Measurements from ENCODE around the gene ABCC2.
"Not testable (repeated sequence)": the region's sequence is repeated elsewhere in the genome, so short reads cannot be mapped to it uniquely, and the experiment has no call there.

ABCC2 gene

DNA sequence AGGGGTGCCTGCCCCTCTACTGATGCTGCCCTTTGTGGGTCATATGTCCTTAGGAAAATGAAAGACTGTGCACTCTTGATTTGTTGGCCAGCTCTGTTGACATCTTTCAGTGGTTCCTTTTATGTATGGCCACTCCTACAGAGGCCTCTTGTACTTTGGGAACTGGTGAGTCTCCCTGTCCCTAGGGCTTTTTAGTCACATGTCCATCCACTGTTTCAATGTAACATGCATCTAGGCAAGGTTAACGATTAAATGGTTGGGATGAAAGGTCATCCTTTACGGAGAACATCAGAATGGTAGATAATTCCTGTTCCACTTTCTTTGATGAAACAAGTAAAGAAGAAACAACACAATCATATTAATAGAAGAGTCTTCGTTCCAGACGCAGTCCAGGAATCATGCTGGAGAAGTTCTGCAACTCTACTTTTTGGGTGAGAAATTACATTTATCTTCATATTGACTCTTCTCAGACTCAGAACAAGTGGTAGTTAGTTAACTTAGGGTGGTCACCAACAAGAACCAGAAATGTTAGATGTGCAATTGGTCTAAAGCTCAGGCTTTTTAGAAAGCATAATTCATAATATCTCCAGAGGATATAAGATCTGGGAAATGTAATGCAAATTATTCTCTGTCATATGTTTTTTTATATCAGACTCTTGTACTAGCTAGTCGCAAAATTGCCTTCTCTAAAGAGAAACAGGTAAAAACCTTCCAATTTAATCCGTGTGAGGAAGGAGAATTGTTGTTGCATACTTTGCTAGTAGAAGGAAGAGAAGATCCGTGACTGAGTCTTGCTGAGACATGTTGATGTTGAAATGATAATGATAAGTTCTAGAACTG, at the start of gene ABCC2:
Gene ABCC2, plus strand, starts transcription at position 194 of the 840 bp plus-strand sequence. Its CDS starts 205 bp downstream, at position 399.
- in situ Hi-C loops (cut with HindIII; ENCODE audit: low pct_ligation_motif_present, low pct_unique_long_range_greater_than_20kb, low sequenced_read_pairs) = no loop called here
- DNase-seq = no peak

DNA sequence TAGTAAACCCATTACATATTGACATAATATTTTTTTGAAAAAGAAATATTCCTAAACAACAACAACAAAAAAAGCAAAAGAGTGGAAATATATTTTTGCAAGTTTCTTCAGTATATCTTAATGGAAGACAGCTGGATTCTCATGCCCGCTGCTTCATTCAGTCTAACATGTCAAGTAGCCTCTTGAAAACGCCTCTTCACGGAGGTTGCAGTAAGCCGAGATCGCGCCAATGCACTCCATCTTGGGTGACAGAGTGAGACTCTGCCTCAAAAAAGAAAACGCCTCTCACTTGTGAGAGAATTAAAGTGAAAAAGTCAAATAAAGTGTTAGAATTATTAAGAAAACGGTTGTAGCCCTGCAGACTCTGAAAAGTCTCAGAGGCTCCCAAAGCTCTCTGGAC, 49.1 kb upstream of the ABCC2 start:
- in situ Hi-C loops (cut with HindIII; ENCODE audit: low pct_ligation_motif_present, low pct_unique_long_range_greater_than_20kb, low sequenced_read_pairs) = no loop called here
- DNase-seq = no peak

- in situ Hi-C loops (cut with HindIII; ENCODE audit: low pct_ligation_motif_present, low pct_unique_long_range_greater_than_20kb, low sequenced_read_pairs); DNase-seq: not testable (repeated sequence)
Observed at GRCh38 chr10:99734111-99734510, 48.3 kb upstream of the ABCC2 start.

DNA sequence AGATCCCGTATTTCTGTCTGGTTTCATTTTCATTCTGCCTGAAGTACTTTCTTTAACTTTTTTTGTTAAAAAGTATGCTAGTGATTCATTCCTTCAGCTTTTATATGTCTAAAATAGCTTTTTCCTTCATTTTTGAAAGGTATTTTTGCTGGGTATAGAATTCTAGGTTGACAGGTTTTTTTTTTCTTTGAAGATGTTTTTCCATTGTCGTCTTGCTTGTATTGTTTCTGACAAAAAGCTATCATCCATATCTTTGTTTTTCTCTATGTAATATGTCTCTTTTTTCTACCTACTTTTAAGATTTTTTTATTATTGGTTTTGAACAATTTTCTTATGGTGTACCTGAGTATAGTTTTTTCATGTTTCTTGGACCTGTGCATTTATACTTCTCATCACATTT, 42.2 kb upstream of the ABCC2 start:
- in situ Hi-C loops (cut with HindIII; ENCODE audit: low pct_ligation_motif_present, low pct_unique_long_range_greater_than_20kb, low sequenced_read_pairs) = no loop called here

GRCh38 chr10:99740933-99741559, 41.4 kb upstream of the ABCC2 start:
- DNase-seq = no peak
- in situ Hi-C loops (cut with HindIII; ENCODE audit: low pct_ligation_motif_present, low pct_unique_long_range_greater_than_20kb, low sequenced_read_pairs) = no loop called here

More for the DNA sequence above, 42.2 kb upstream of the ABCC2 start:
- peak; percentile 17 for DNase-seq

GRCh38 chr10:99742254-99742653, 40.2 kb upstream of the ABCC2 start:
- DNase-seq = no peak
- in situ Hi-C loops (cut with HindIII; ENCODE audit: low pct_ligation_motif_present, low pct_unique_long_range_greater_than_20kb, low sequenced_read_pairs) = no loop called here

DNA sequence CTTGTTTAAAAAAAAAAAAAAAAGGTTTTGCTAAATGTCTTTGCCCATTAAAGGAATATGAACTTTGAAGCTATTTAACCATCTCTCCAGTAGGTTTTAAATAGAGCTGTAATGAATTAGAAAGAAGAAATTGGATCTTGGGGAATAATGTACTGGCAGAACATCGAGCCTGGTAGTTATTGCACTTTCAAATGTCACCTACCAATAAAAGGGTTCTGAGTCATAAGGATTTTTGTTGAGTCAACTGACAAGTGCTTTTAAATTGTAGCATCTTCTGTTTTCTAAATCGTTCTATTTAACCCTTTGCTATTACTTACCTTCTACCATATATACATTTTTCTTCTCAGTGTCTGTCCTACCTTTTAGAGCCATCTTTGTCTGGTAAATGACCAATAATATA, 39.7 kb upstream of the ABCC2 start:
- in situ Hi-C loops (cut with HindIII; ENCODE audit: low pct_ligation_motif_present, low pct_unique_long_range_greater_than_20kb, low sequenced_read_pairs) = no loop called here
- no peak for DNase-seq

DNA sequence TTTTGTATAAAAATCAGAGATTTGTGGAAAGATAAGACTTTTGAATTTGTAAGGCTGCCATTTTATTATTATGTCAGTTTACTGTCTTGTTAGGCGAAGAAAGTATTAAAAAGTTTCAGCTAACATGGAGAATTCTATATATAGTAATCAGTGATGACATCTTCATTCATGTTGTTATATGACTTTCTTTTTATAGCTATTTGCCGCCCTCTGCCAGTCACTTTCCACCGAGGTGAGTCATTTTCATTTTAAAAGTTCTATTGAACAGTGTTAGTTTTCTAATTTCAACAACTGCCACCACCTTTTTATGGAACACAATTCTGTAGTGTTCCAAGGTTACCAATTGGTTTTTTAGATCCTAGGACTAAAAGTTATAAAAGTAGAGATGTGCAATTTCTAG, 38.6 kb upstream of the ABCC2 start:
- DNase-seq = no peak
- in situ Hi-C loops (cut with HindIII; ENCODE audit: low pct_ligation_motif_present, low pct_unique_long_range_greater_than_20kb, low sequenced_read_pairs) = no loop called here

- in situ Hi-C loops (cut with HindIII; ENCODE audit: low pct_ligation_motif_present, low pct_unique_long_range_greater_than_20kb, low sequenced_read_pairs); DNase-seq: not testable (repeated sequence)
Observed at GRCh38 chr10:99746166-99746565, 36.3 kb upstream of the ABCC2 start.

- in situ Hi-C loops (cut with HindIII; ENCODE audit: low pct_ligation_motif_present, low pct_unique_long_range_greater_than_20kb, low sequenced_read_pairs) = no loop called here
- no peak for DNase-seq
Observed at GRCh38 chr10:99748823-99749451, 33.5 kb upstream of the ABCC2 start.

GRCh38 chr10:99750641-99751040, 31.8 kb upstream of the ABCC2 start:
- in situ Hi-C loops (cut with HindIII; ENCODE audit: low pct_ligation_motif_present, low pct_unique_long_range_greater_than_20kb, low sequenced_read_pairs) = no loop called here
- no peak for DNase-seq

DNA sequence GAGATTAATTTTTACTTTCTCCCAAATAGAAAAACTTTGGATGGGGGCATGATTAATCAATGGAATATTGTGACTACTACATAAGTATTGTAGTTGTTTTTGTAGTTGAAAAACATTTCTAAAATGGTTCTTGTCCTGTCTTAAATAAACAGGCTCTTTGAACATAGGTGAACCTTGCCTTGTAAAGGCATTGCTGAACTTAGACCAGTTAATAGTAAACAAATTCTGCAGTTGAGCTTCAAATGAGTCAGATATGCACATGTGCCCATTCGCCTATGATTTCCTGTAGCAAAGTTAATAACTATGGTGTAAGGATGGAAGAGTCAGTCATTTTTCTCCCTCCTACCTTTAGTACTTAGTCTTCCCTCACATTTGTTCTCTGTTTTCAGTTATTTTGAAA, 27.8 kb upstream of the ABCC2 start:
- peak; percentile 20 for DNase-seq
- in situ Hi-C loops (cut with HindIII; ENCODE audit: low pct_ligation_motif_present, low pct_unique_long_range_greater_than_20kb, low sequenced_read_pairs) = no loop called here

- in situ Hi-C loops (cut with HindIII; ENCODE audit: low pct_ligation_motif_present, low pct_unique_long_range_greater_than_20kb, low sequenced_read_pairs) = no loop called here
- DNase-seq = no peak
Observed at GRCh38 chr10:99756159-99756558, 26.3 kb upstream of the ABCC2 start.

DNA sequence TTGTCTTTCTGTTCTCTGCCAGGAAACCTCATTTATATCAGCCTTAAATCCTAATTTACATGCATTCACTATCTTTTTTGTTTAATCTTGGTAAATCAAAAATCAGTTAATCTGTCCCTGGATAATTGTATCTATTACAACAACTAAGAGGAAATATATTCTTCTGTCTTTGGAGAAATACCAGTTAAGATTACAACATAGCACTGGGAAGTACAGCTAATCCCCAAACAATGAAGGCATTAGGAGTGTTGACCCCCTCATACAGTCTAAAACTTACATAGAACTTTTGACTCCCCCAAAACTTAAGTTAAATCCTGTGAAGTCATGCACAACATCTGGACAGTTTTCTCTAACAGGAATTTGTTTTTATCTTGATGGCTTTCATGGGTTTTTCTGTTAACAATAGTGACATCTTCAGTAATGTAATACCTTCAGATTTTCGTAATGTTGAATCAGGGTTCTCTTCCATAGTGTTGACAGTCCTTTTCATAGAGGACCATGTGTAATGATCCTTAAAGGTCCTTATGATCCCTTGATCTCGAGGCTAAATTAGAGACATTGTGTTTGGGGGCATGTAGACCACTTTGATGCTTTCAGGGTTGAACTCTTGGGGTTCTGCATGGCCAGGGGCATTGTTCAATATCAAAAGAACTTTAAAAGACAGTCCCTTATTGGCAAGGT, 24.1 kb upstream of the ABCC2 start:
- no peak for DNase-seq
- in situ Hi-C loops (cut with HindIII; ENCODE audit: low pct_ligation_motif_present, low pct_unique_long_range_greater_than_20kb, low sequenced_read_pairs) = no loop called here

- in situ Hi-C loops (cut with HindIII; ENCODE audit: low pct_ligation_motif_present, low pct_unique_long_range_greater_than_20kb, low sequenced_read_pairs) = no loop called here
- no peak for DNase-seq
Observed at GRCh38 chr10:99760321-99760720, 22.1 kb upstream of the ABCC2 start.

- in situ Hi-C loops (cut with HindIII; ENCODE audit: low pct_ligation_motif_present, low pct_unique_long_range_greater_than_20kb, low sequenced_read_pairs) = no loop called here
Observed at GRCh38 chr10:99761365-99761764, 21.1 kb upstream of the ABCC2 start.

GRCh38 chr10:99765672-99766301, 16.7 kb upstream of the ABCC2 start:
- in situ Hi-C loops (cut with HindIII; ENCODE audit: low pct_ligation_motif_present, low pct_unique_long_range_greater_than_20kb, low sequenced_read_pairs) = no loop called here
- no peak for DNase-seq

More at GRCh38 chr10:99761365-99761764, 21.1 kb upstream of the ABCC2 start:
- DNase-seq = no peak

DNA sequence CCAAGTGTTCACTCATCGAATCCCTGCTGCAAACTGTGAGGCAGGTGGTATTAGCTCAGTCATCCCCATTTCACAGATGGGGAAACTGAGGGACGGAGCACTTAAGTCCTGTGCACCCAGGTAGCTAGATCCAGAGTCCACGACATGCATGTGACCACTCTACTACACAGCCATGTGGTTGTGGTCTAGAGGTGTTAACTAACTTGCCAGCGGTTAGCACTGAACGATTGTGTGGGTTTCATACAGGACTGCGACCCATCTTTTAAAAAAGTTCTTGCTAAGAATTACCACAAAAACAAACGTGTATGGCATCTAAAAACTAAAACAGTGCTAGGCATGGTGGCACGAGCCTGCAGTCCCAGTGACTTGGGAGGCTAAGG, 16.1 kb upstream of the ABCC2 start:
- in situ Hi-C loops (cut with HindIII; ENCODE audit: low pct_ligation_motif_present, low pct_unique_long_range_greater_than_20kb, low sequenced_read_pairs) = no loop called here

GRCh38 chr10:99767901-99768300, 14.5 kb upstream of the ABCC2 start:
- in situ Hi-C loops (cut with HindIII; ENCODE audit: low pct_ligation_motif_present, low pct_unique_long_range_greater_than_20kb, low sequenced_read_pairs) = no loop called here
- DNase-seq = no peak

More for the DNA sequence above, 16.1 kb upstream of the ABCC2 start:
- no peak for DNase-seq

All from ACHN (cell line).